CD4-positive, alpha-beta T cell (primary cell): ENCODE measurements around the gene NAA11. TPM values are rescaled to one million over a fixed set of nuclear protein-coding genes. Genes with fewer than 3 reads are reported as not detected.

ENCODE experiments used
- ATAC-seq: fragments of 200-7000 bp; cut with Tn5 transposase; one replicate; pipeline ENCODE4 v1.10.0; 2022; ENCODE audit warnings: mild to moderate bottlenecking; ENCODE audit not compliant: poor library complexity
- CTCF ChIA-PET: fragments of 350-600 bp; sonication (Branson Sonifier 250); formaldehyde crosslinking; loops from one replicate; lab custom pipeline; 2021; ENCODE audit warnings: antibody characterized with exemption, inconsistent platforms; lab: Charles Lee
- POLR2A ChIA-PET: fragments of 350-600 bp; sonication (Branson Sonifier 250); formaldehyde crosslinking; loops from one replicate; lab custom pipeline; 2021; ENCODE audit warnings: antibody characterized with exemption, inconsistent platforms; lab: Charles Lee
- DNase-seq, 14 experiments: peaks; one replicate each; pipeline ENCODE4 v3.0.0-alpha.2; 2013 to 2020; ENCODE audit warnings: mixed read lengths in 2 of 14
- H3K27ac ChIP-seq, 2 donors: one replicate each; pipeline versions ENCODE4 v1.5.1 to v1.7.0; 2013; ENCODE audit warnings: low read length in 2 of 2, low read depth in 1 of 2, mild to moderate bottlenecking in 1 of 2
- H3K27me3 ChIP-seq, 2 experiments: 1 replicate in 1 of 2; 2 replicates in 1 of 2; pipeline versions ENCODE4 v1.6.1 to v1.7.0; 2013; ENCODE audit warnings: low read length in 2 of 2, control low read depth in 1 of 2, mild to moderate bottlenecking in 1 of 2, moderate library complexity in 1 of 2; ENCODE audit not compliant: insufficient read depth in 2 of 2, control insufficient read depth in 1 of 2
- H3K36me3 ChIP-seq: one replicate; pipeline ENCODE4 v1.6.1; 2013; ENCODE audit warnings: low read length, control low read depth; ENCODE audit not compliant: insufficient read depth
- H3K4me1 ChIP-seq: one replicate; pipeline ENCODE4 v1.6.1; 2013; ENCODE audit warnings: low read length, control low read depth; ENCODE audit not compliant: insufficient read depth
- H3K4me3 ChIP-seq: one replicate; pipeline ENCODE4 v1.5.1; 2013; ENCODE audit warnings: mild to moderate bottlenecking, low read length, moderate library complexity
- H3K9me3 ChIP-seq, 2 experiments: 1 replicate in 1 of 2; 2 replicates in 1 of 2; pipeline versions ENCODE4 v1.6.1 to v1.7.0; 2013; ENCODE audit warnings: low read length in 2 of 2, mild to moderate bottlenecking in 2 of 2, control low read depth in 1 of 2, moderate library complexity in 1 of 2; ENCODE audit not compliant: control insufficient read depth in 1 of 2, insufficient read depth in 1 of 2
- H3K27ac Mint-ChIP-seq: one replicate; pipeline ENCODE4 v1.8.0; 2020; ENCODE audit warnings: mixed read lengths
- H3K27me3 Mint-ChIP-seq: one replicate; pipeline ENCODE4 v1.8.0; 2021; ENCODE audit warnings: mixed read lengths
- H3K36me3 Mint-ChIP-seq: one replicate; pipeline ENCODE4 v1.8.0; 2021; ENCODE audit warnings: low read depth, mixed read lengths
- H3K4me1 Mint-ChIP-seq: one replicate; pipeline ENCODE4 v1.8.0; 2021; ENCODE audit warnings: low read depth, mixed read lengths
- H3K4me3 Mint-ChIP-seq: one replicate; pipeline ENCODE4 v1.8.0; 2020; ENCODE audit warnings: mild to moderate bottlenecking, mixed read lengths
- H3K9me3 Mint-ChIP-seq: one replicate; pipeline ENCODE4 v1.8.0; 2020; ENCODE audit warnings: mixed read lengths
- intact Hi-C, 2 experiments: fragments of 100-400 bp; cut with DNase I in 1 of 2; cut with micrococcal nuclease in 1 of 2; formaldehyde crosslinking; loops; one replicate each; pipeline versions ENCODE4 v1.15.1 to v1.9.0; 2023 to 2025; cut with DNase I, micrococcal nuclease
- polyA plus RNA-seq, 2 donors: library from polyadenylated mRNA; unstranded; fragments of 120-200 nt; gene quantifications; one replicate each; pipeline ENCODE4 v1.2.1, GENCODE V29; 2013
- total RNA-seq, 174 experiments: library from RNA in 2 of 174; stranded (reverse) in 2 of 174; gene quantifications; one replicate each; pipeline ENCODE4 v1.2.3 and lab custom pipeline; 2021 to 2026
- TF ChIP-seq, protein P1 (sequence below): fragments of 200-600 bp; IDR thresholded peaks from one replicate; pipeline ENCODE4 v1.8.0; 2022; ENCODE audit warnings: antibody characterized with exemption, mild to moderate bottlenecking

NAA11 gene
- total RNA-seq = not detected
- not detected for polyA plus RNA-seq (2013, experiment 1 of 2)
- not detected for polyA plus RNA-seq (2013, experiment 2 of 2)
- total RNA-seq (lab: John Stamatoyannopoulos, UW) = 0 to 0.08 (median 0) reads per million in 172 experiments

- DNase-seq = no peak
- Histone ChIP-seq H3K27ac (no peak within 1 kb of the TSS), H3K4me3 (no peak within 1 kb of the TSS), H3K36me3 (no peaks in the 10 kb centered on the region), H3K9me3 (peaks cover 0 to 13% of the 10 kb centered on the region in 2 experiments), H3K27me3 (no peaks in the 10 kb centered on the region), H3K4me1 (no peaks in the 10 kb centered on the region)
- Mint-ChIP-seq H3K4me3 (no peak within 1 kb of the TSS), H3K4me1 (no peaks in the 10 kb centered on the region), H3K27ac (no peak within 1 kb of the TSS), H3K36me3 (no peaks in the 10 kb centered on the region), H3K9me3 (no peaks in the 10 kb centered on the region), H3K27me3 (no peaks in the 10 kb centered on the region)
- ChIA-PET CTCF (no interaction called here), POLR2A (no interaction called here)
- TF ChIP-seq, protein P1, sequence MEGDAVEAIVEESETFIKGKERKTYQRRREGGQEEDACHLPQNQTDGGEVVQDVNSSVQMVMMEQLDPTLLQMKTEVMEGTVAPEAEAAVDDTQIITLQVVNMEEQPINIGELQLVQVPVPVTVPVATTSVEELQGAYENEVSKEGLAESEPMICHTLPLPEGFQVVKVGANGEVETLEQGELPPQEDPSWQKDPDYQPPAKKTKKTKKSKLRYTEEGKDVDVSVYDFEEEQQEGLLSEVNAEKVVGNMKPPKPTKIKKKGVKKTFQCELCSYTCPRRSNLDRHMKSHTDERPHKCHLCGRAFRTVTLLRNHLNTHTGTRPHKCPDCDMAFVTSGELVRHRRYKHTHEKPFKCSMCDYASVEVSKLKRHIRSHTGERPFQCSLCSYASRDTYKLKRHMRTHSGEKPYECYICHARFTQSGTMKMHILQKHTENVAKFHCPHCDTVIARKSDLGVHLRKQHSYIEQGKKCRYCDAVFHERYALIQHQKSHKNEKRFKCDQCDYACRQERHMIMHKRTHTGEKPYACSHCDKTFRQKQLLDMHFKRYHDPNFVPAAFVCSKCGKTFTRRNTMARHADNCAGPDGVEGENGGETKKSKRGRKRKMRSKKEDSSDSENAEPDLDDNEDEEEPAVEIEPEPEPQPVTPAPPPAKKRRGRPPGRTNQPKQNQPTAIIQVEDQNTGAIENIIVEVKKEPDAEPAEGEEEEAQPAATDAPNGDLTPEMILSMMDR = no peak
- ATAC-seq = no peak
- intact Hi-C loops = no loop called here
These were observed at the start of gene NAA11 for GRCh38 chr4:79325864-79326328. Gene NAA11, minus strand, starts transcription at chr4:79326061. Its CDS starts 184 bp downstream, at chr4:79325877.

DNA sequence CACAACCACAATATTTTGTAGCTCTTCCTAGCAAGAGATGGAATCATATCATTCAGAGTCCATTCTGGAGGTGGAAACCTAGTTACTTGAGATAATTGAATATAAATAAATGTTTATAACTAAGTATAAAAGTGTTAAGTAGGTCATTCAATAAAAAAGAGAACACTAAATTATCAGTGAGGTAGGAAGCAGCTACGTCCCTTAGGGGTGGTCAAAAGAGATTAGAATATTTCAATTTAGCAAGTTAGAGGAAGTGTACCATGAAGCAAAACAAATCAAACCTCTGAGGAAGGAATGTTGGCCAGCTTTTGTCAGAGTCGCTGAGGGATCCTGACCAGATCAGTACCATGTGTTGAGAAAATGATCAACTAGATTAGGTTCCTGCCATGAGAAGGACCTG is 44.2 kb upstream of the NAA11 start:
- Histone ChIP-seq H3K36me3 (no peaks in the 10 kb centered on the region), H3K27ac (no peak overlapping the region), H3K9me3 (no peaks in the 10 kb centered on the region), H3K4me3 (no peak overlapping the region), H3K27me3 (no peaks in the 10 kb centered on the region), H3K4me1 (no peaks in the 10 kb centered on the region)
- ChIA-PET POLR2A (no interaction called here), CTCF (no interaction called here)
- Mint-ChIP-seq H3K27ac (no peak overlapping the region), H3K27me3 (no peaks in the 10 kb centered on the region), H3K4me3 (no peak overlapping the region), H3K36me3 (no peaks in the 10 kb centered on the region), H3K9me3 (no peaks in the 10 kb centered on the region), H3K4me1 (no peaks in the 10 kb centered on the region)
- ATAC-seq (no peak), DNase-seq (no peak)
- TF ChIP-seq, protein P1 = no peak
- intact Hi-C loops = no loop called here

- POLR2A ChIA-PET = no interaction called here
- no peaks in the 10 kb centered on the region for H3K4me1 ChIP-seq
- Mint-ChIP-seq H3K4me3 (no peak overlapping the region), H3K27me3 (no peaks in the 10 kb centered on the region), H3K36me3 (no peaks in the 10 kb centered on the region), H3K4me1 (no peaks in the 10 kb centered on the region), H3K9me3 (no peaks in the 10 kb centered on the region), H3K27ac (no peak overlapping the region)
- no peaks in the 10 kb centered on the region for H3K27me3 ChIP-seq
- intact Hi-C loops = no loop called here
- H3K9me3 ChIP-seq = no peaks in the 10 kb centered on the region
- no peak for DNase-seq
- no peaks in the 10 kb centered on the region for H3K36me3 ChIP-seq
- no peak overlapping the region for H3K27ac ChIP-seq
- TF ChIP-seq, protein P1 = no peak
- no peak for ATAC-seq
- H3K4me3 ChIP-seq = no peak overlapping the region
- CTCF ChIA-PET = no interaction called here
These were observed 41.2 kb upstream of the NAA11 start for GRCh38 chr4:79367096-79367495.
